ENCODE data around the gene CD99L2. TPM values are rescaled to one million over a fixed set of nuclear protein-coding genes. Genes with fewer than 3 reads are reported as not detected.
"Not testable (repeated sequence)": the region's sequence is repeated elsewhere in the genome, so short reads cannot be mapped to it uniquely, and the experiment has no call there.

Gene CD99L2
- total and polyA plus RNA-seq, 2 donors, result 24.8 to 54.4 TPM

- Histone ChIP-seq H3K27ac (ENCODE audit: low read depth) (no peak overlapping the region), H3K36me3 (ENCODE audit: insufficient read depth) (no peaks in the 10 kb centered on the region), H3K4me1 (ENCODE audit: insufficient read depth) (no peaks in the 10 kb centered on the region), H3K4me3 (ENCODE audit: low read depth, low read length) (no peak overlapping the region)
- DNase-seq (ENCODE audit: extremely low spot score), result no peak
- 94% methylated on average over 2 of the region's 2 CpGs for WGBS
Observed at GRCh38 chrX:150880808-150881165, 17.7 kb downstream of the CD99L2 start.

- H3K4me3 ChIP-seq (ENCODE audit: low read depth, low read length), result no peak overlapping the region
- no peak overlapping the region for H3K27ac ChIP-seq (ENCODE audit: low read depth)
- H3K4me1 ChIP-seq (ENCODE audit: insufficient read depth), result no peaks in the 10 kb centered on the region
- WGBS, result 87% methylated on average over 5 of the region's 5 CpGs
- no peaks in the 10 kb centered on the region for H3K36me3 ChIP-seq (ENCODE audit: insufficient read depth)
- no peak for DNase-seq (ENCODE audit: extremely low spot score)
Observed at GRCh38 chrX:150879855-150880807, 18.3 kb downstream of the CD99L2 start.

GRCh38 chrX:150875621-150876020, 22.8 kb downstream of the CD99L2 start:
- 92% methylated on average over 2 of the region's 2 CpGs for WGBS
- H3K27ac ChIP-seq (ENCODE audit: low read depth); H3K36me3 ChIP-seq (ENCODE audit: insufficient read depth); DNase-seq (ENCODE audit: extremely low spot score); H3K4me1 ChIP-seq (ENCODE audit: insufficient read depth); H3K4me3 ChIP-seq (ENCODE audit: low read depth, low read length): not testable (repeated sequence)

- WGBS, result 99% methylated on average over 5 of the region's 5 CpGs
- DNase-seq (ENCODE audit: extremely low spot score), result no peak
- H3K4me3 ChIP-seq (ENCODE audit: low read depth, low read length), result no peak overlapping the region
- no peaks in the 10 kb centered on the region for H3K36me3 ChIP-seq (ENCODE audit: insufficient read depth)
- no peak overlapping the region for H3K27ac ChIP-seq (ENCODE audit: low read depth)
- H3K4me1 ChIP-seq (ENCODE audit: insufficient read depth), result no peaks in the 10 kb centered on the region
Observed at GRCh38 chrX:150874448-150874847, 24.0 kb downstream of the CD99L2 start.

- WGBS, result 78% methylated on average over 1 of the region's 1 CpG
- no peak for DNase-seq (ENCODE audit: extremely low spot score)
- H3K4me3 ChIP-seq (ENCODE audit: low read depth, low read length), result no peak overlapping the region
- H3K36me3 ChIP-seq (ENCODE audit: insufficient read depth), result no peaks in the 10 kb centered on the region
- no peaks in the 10 kb centered on the region for H3K4me1 ChIP-seq (ENCODE audit: insufficient read depth)
- no peak overlapping the region for H3K27ac ChIP-seq (ENCODE audit: low read depth)
Observed at GRCh38 chrX:150873616-150874015, 24.9 kb downstream of the CD99L2 start.

- H3K4me1 ChIP-seq (ENCODE audit: insufficient read depth), result no peaks in the 10 kb centered on the region
- 93% methylated on average over 8 of the region's 8 CpGs for WGBS
- H3K4me3 ChIP-seq (ENCODE audit: low read depth, low read length), result no peak overlapping the region
- DNase-seq (ENCODE audit: extremely low spot score), result no peak
- no peak overlapping the region for H3K27ac ChIP-seq (ENCODE audit: low read depth)
- no peaks in the 10 kb centered on the region for H3K36me3 ChIP-seq (ENCODE audit: insufficient read depth)
Observed at GRCh38 chrX:150872773-150873336, 25.6 kb downstream of the CD99L2 start.

GRCh38 chrX:150871341-150871811, 27.1 kb downstream of the CD99L2 start:
- no peak overlapping the region for H3K4me3 ChIP-seq (ENCODE audit: low read depth, low read length)
- no peaks in the 10 kb centered on the region for H3K36me3 ChIP-seq (ENCODE audit: insufficient read depth)
- no peaks in the 10 kb centered on the region for H3K4me1 ChIP-seq (ENCODE audit: insufficient read depth)
- no peak overlapping the region for H3K27ac ChIP-seq (ENCODE audit: low read depth)
- no peak for DNase-seq (ENCODE audit: extremely low spot score)
- WGBS, result 70% methylated on average over 3 of the region's 3 CpGs

- Histone ChIP-seq H3K27ac (ENCODE audit: low read depth) (no peak overlapping the region), H3K4me3 (ENCODE audit: low read depth, low read length) (no peak overlapping the region), H3K4me1 (ENCODE audit: insufficient read depth) (no peaks in the 10 kb centered on the region), H3K36me3 (ENCODE audit: insufficient read depth) (no peaks in the 10 kb centered on the region)
- 56% methylated on average over 7 of the region's 7 CpGs for WGBS
- no peak for DNase-seq (ENCODE audit: extremely low spot score)
Observed at GRCh38 chrX:150870487-150871340, 27.8 kb downstream of the CD99L2 start.

GRCh38 chrX:150870029-150870428, 28.4 kb downstream of the CD99L2 start:
- WGBS, result 46% methylated on average over 4 of the region's 4 CpGs
- DNase-seq (ENCODE audit: extremely low spot score), result no peak
- Histone ChIP-seq H3K36me3 (ENCODE audit: insufficient read depth) (no peaks in the 10 kb centered on the region), H3K4me3 (ENCODE audit: low read depth, low read length) (no peak overlapping the region), H3K27ac (ENCODE audit: low read depth) (no peak overlapping the region), H3K4me1 (ENCODE audit: insufficient read depth) (no peaks in the 10 kb centered on the region)

- 72% methylated on average over 3 of the region's 3 CpGs for WGBS
- no peak overlapping the region for H3K4me3 ChIP-seq (ENCODE audit: low read depth, low read length)
- no peak for DNase-seq (ENCODE audit: extremely low spot score)
- no peaks in the 10 kb centered on the region for H3K36me3 ChIP-seq (ENCODE audit: insufficient read depth)
- no peak overlapping the region for H3K27ac ChIP-seq (ENCODE audit: low read depth)
- H3K4me1 ChIP-seq (ENCODE audit: insufficient read depth), result no peaks in the 10 kb centered on the region
Observed at GRCh38 chrX:150869450-150869849, 29.0 kb downstream of the CD99L2 start.

GRCh38 chrX:150868625-150869024, 29.8 kb downstream of the CD99L2 start:
- H3K27ac ChIP-seq (ENCODE audit: low read depth), result no peak overlapping the region
- no peaks in the 10 kb centered on the region for H3K36me3 ChIP-seq (ENCODE audit: insufficient read depth)
- no peaks in the 10 kb centered on the region for H3K4me1 ChIP-seq (ENCODE audit: insufficient read depth)
- no peak for DNase-seq (ENCODE audit: extremely low spot score)
- 42% methylated on average over 2 of the region's 2 CpGs for WGBS
- H3K4me3 ChIP-seq (ENCODE audit: low read depth, low read length), result no peak overlapping the region

GRCh38 chrX:150864127-150864526, 34.3 kb downstream of the CD99L2 start:
- no peaks in the 10 kb centered on the region for H3K36me3 ChIP-seq (ENCODE audit: insufficient read depth)
- no peaks in the 10 kb centered on the region for H3K4me1 ChIP-seq (ENCODE audit: insufficient read depth)
- 93% methylated on average over 3 of the region's 3 CpGs for WGBS
- H3K4me3 ChIP-seq (ENCODE audit: low read depth, low read length), result no peak overlapping the region
- DNase-seq (ENCODE audit: extremely low spot score), result no peak
- H3K27ac ChIP-seq (ENCODE audit: low read depth), result no peak overlapping the region

GRCh38 chrX:150863191-150863590, 35.3 kb downstream of the CD99L2 start:
- Histone ChIP-seq H3K27ac (ENCODE audit: low read depth) (no peak overlapping the region), H3K36me3 (ENCODE audit: insufficient read depth) (no peaks in the 10 kb centered on the region), H3K4me3 (ENCODE audit: low read depth, low read length) (no peak overlapping the region), H3K4me1 (ENCODE audit: insufficient read depth) (no peaks in the 10 kb centered on the region)
- no peak for DNase-seq (ENCODE audit: extremely low spot score)

Measured in urinary bladder (tissue), 4 donors.